Brain microvascular endothelial cell (primary cell): ENCODE data around the gene UBQLN3.

Experiments used
- DNase-seq: peaks from one replicate; pipeline ENCODE4 v3.0.0-alpha.2; 2020
- H3K27ac ChIP-seq: fragments of 250-450 bp; sonication (Bioruptor Pico); 2 replicates; pipeline ENCODE4 v1.5.1; 2020; ENCODE audit warnings: mild to moderate bottlenecking, moderate library complexity
- H3K27me3 ChIP-seq: fragments of 250-450 bp; sonication (Bioruptor Pico); replicated peaks from 2 replicates; pipeline ENCODE4 v1.5.1; 2020; ENCODE audit warnings: mild to moderate bottlenecking
- H3K36me3 ChIP-seq: fragments of 250-450 bp; sonication (Bioruptor Pico); replicated peaks from 2 replicates; pipeline ENCODE4 v1.5.1; 2020; ENCODE audit warnings: mild to moderate bottlenecking
- H3K4me3 ChIP-seq: 2 replicates; pipeline ENCODE4 v1.5.1; 2011; ENCODE audit warnings: low read depth, mild to moderate bottlenecking, control low read depth, low read length, moderate library complexity
- CTCF ChIP-seq: IDR thresholded peaks from 2 replicates; pipeline ENCODE4 v1.5.1; 2011; ENCODE audit warnings: low read depth, mild to moderate bottlenecking, moderate library complexity, low read length, control low read depth, inconsistent platforms; ENCODE audit errors: missing control alignments
- in situ Hi-C: cut with HindIII; loops from 2 replicates; pipeline ENCODE4 v1.10.0; 2017; ENCODE audit warnings: low sequenced_read_pairs, low pct_ligation_motif_present

The UBQLN3 gene

GRCh38 chr11:5505363-5506048, 4.3 kb downstream of the UBQLN3 start:
- Histone ChIP-seq H3K27me3 (no peaks in the 10 kb centered on the region), H3K36me3 (no peaks in the 10 kb centered on the region), H3K27ac (no peak overlapping the region), H3K4me3 (no peak overlapping the region)
- no peak for DNase-seq
- TF ChIP-seq CTCF: no peak
- in situ Hi-C loops: no loop called here

- H3K36me3 ChIP-seq: no peaks in the 10 kb centered on the region
- no peak overlapping the region for H3K27ac ChIP-seq
- DNase-seq: no peak
- H3K4me3 ChIP-seq: no peak overlapping the region
- in situ Hi-C loops: no loop called here
- TF ChIP-seq CTCF: no peak
- no peaks in the 10 kb centered on the region for H3K27me3 ChIP-seq
These were observed 5.3 kb downstream of the UBQLN3 start for GRCh38 chr11:5504403-5504921.

GRCh38 chr11:5500393-5500801, 9.4 kb downstream of the UBQLN3 start:
- H3K4me3 ChIP-seq: no peak overlapping the region
- TF ChIP-seq CTCF: no peak
- H3K27ac ChIP-seq: no peak overlapping the region
- in situ Hi-C loops: no loop called here
- no peaks in the 10 kb centered on the region for H3K36me3 ChIP-seq
- H3K27me3 ChIP-seq: no peaks in the 10 kb centered on the region
- DNase-seq: no peak

DNA sequence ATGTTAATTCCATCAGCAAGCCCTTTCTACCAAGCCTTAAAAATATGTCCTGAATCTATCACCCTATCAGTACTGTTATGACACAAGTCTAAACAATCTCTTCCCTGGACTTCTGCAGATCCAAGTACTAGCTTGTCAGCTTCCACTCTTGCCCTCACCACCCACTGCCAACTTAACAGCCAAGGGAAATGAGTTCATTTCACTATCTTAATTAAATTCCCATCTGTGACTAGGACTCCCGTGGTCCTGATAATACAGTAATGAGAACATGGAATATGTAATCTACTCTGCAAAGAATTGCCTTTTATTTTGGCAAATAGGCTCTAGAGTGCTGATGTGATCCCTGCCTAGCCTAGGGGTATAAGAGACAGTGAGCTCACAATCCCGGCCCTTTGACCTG, 10.1 kb downstream of the UBQLN3 start:
- H3K36me3 ChIP-seq: no peaks in the 10 kb centered on the region
- in situ Hi-C loops: no loop called here

DNA sequence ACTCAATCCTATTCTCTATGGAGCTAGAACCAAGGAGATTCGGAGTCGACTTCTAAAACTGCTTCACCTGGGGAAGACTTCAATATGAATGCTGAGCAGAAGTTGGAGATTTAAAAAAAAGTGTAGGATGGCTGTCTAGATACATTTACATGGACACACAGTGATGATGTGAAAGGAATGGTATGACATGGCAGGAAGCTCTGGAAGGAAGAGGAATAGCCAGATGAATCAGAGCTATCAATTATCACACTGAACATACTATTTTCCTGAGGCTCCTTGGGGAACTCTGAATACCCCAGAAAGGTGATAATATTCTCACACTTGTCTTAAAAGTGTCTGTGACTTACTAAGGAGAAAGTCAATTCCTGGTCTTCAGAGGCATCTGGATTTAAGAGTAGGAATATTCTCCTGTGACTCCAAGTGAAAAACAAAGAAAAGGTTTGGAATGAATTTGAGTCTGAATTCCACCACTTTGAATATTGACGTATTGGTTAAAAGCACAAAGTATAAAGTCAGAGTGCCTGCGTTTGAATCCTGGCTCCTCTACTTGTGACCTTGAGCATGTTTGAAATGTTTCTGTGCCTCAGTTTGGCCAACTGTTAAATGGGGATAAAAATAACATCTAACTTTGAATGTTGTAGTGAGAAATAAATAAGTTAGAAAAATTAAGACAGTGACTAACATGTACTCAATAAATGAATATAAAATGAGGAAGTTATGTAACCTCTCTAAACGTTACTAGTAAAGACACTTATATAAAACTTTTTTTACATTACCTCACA, 20.0 kb downstream of the UBQLN3 start:
- no peak overlapping the region for H3K4me3 ChIP-seq
- H3K27ac ChIP-seq: no peak overlapping the region
- H3K27me3 ChIP-seq: no peaks in the 10 kb centered on the region
- no peaks in the 10 kb centered on the region for H3K36me3 ChIP-seq
- TF ChIP-seq CTCF: no peak
- in situ Hi-C loops: no loop called here
- DNase-seq: no peak

More for the DNA sequence above, 10.1 kb downstream of the UBQLN3 start:
- Histone ChIP-seq H3K4me3 (no peak overlapping the region), H3K27me3 (no peaks in the 10 kb centered on the region), H3K27ac (no peak overlapping the region)
- no peak for TF ChIP-seq CTCF
- DNase-seq: no peak
